BLaER1 treated with 17β-estradiol and CSF1 and Interleukin-3, amounts not matched to agents 10 nM and 100 nM (cell line): Measurements from ENCODE around the gene FGFR2.

ENCODE experiments used
- H3K27ac ChIP-seq, 11 experiments: shearing (Covaris generic); formaldehyde crosslinking; 2 replicates each; pipeline ENCODE4 v1.8.1; 2022
- H3K27me3 ChIP-seq, 11 experiments: shearing (Covaris generic); formaldehyde crosslinking; 2 replicates each; pipeline ENCODE4 v1.8.1; 2022
- H3K36me3 ChIP-seq, 11 experiments: shearing (Covaris generic); formaldehyde crosslinking; 2 replicates each; pipeline ENCODE4 v1.8.1; 2022
- H3K4me1 ChIP-seq, 10 experiments: shearing (Covaris generic); formaldehyde crosslinking; 2 replicates each; pipeline ENCODE4 v1.8.1; 2022
- H3K4me2 ChIP-seq, 11 experiments: shearing (Covaris generic); formaldehyde crosslinking; 2 replicates each; pipeline ENCODE4 v1.8.1; 2022
- H3K4me3 ChIP-seq, 10 experiments: shearing (Covaris generic); formaldehyde crosslinking; 2 replicates each; pipeline ENCODE4 v1.8.1; 2022
- H3K9ac ChIP-seq, 11 experiments: shearing (Covaris generic); formaldehyde crosslinking; 2 replicates each; pipeline ENCODE4 v1.8.1; 2022
- H3K9me3 ChIP-seq, 11 experiments: shearing (Covaris generic); formaldehyde crosslinking; replicated peaks in 1 of 11; 2 replicates each; pipeline ENCODE4 v1.8.1; 2022
- H4K20me1 ChIP-seq, 11 experiments: shearing (Covaris generic); formaldehyde crosslinking; 2 replicates each; pipeline ENCODE4 v1.8.1; 2022
- Cebpa-rat ChIP-seq, 11 experiments: shearing (Covaris generic); IDR thresholded peaks; 2 replicates each; pipeline ENCODE4 v1.8.1; 2022

The FGFR2 gene

GRCh38 chr10:121519411-121519810 is 78.8 kb downstream of the FGFR2 start:
- H3K4me1 ChIP-seq = peaks cover 10 to 81% (median 58%) of the 10 kb centered on the region in 10 experiments; a peak in 17 of 20 replicates

GRCh38 chr10:121518333-121518732 is 79.9 kb downstream of the FGFR2 start:
- H3K36me3 ChIP-seq = no peaks in the 10 kb centered on the region
- H3K9me3 ChIP-seq = peaks cover 0 to 5% (median 0%) of the 10 kb centered on the region in 11 experiments; a peak in 4 of 22 replicates
- H3K9ac ChIP-seq = no peak overlapping the region
- peaks cover 10 to 80% (median 57%) of the 10 kb centered on the region in 10 experiments; a peak in 17 of 20 replicates for H3K4me1 ChIP-seq
- no peak for TF ChIP-seq Cebpa-rat (IDR thresholded peaks at IDR 0.05)
- H3K4me3 ChIP-seq = no peak overlapping the region
- no peaks in the 10 kb centered on the region for H4K20me1 ChIP-seq
- peak overlapping the region in 5 of 11 experiments; percentile 12 to 58 (median 48); a peak in 8 of 22 replicates for H3K4me2 ChIP-seq
- no peaks in the 10 kb centered on the region for H3K27me3 ChIP-seq
- H3K27ac ChIP-seq = no peak overlapping the region

More at GRCh38 chr10:121519411-121519810, 78.8 kb downstream of the FGFR2 start:
- no peaks in the 10 kb centered on the region for H4K20me1 ChIP-seq
- H3K4me3 ChIP-seq = no peak overlapping the region
- H3K36me3 ChIP-seq = no peaks in the 10 kb centered on the region
- TF ChIP-seq Cebpa-rat (IDR thresholded peaks at IDR 0.05) = no peak
- peaks cover 0 to 5% (median 0%) of the 10 kb centered on the region in 11 experiments; a peak in 4 of 22 replicates for H3K9me3 ChIP-seq
- H3K4me2 ChIP-seq = peak overlapping the region in 7 of 11 experiments; percentile 8 to 42 (median 25); a peak in 9 of 22 replicates
- H3K9ac ChIP-seq = no peak overlapping the region
- H3K27ac ChIP-seq = no peak overlapping the region
- no peaks in the 10 kb centered on the region for H3K27me3 ChIP-seq

- peak overlapping the region in 8 of 11 experiments; percentile 34 to 74 (median 58); a peak in 14 of 22 replicates for H3K27ac ChIP-seq
- TF ChIP-seq Cebpa-rat (IDR thresholded peaks at IDR 0.05) = peak in 4 of 11 experiments; percentile 19 to 81 (median 46); a peak in 4 of 22 replicates
- 0 out of 22 replicates have a peak, but pooled peaks cover 0 to 4% (median 0%) of the 10 kb centered on the region in 11 experiments for H3K9me3 ChIP-seq
- peak overlapping the region; percentile 38 to 69 (median 50) for H3K4me2 ChIP-seq
- H3K36me3 ChIP-seq = no peaks in the 10 kb centered on the region
- H4K20me1 ChIP-seq = no peaks in the 10 kb centered on the region
- H3K9ac ChIP-seq = peak overlapping the region in 4 of 11 experiments; percentile 21 to 54 (median 32); a peak in 4 of 22 replicates
- H3K4me1 ChIP-seq = peaks cover 10 to 60% (median 37%) of the 10 kb centered on the region in 10 experiments; a peak in 17 of 20 replicates
- peak overlapping the region in 1 of 10 experiments; percentile 8; a peak in 1 of 20 replicates for H3K4me3 ChIP-seq
- H3K27me3 ChIP-seq = no peaks in the 10 kb centered on the region
Measured at GRCh38 chr10:121516093-121516865, 82.0 kb downstream of the FGFR2 start.

GRCh38 chr10:121514141-121514865 is 83.9 kb downstream of the FGFR2 start:
- no peaks in the 10 kb centered on the region for H3K27me3 ChIP-seq
- no peak overlapping the region for H3K9ac ChIP-seq
- H3K36me3 ChIP-seq = no peaks in the 10 kb centered on the region
- no peak for TF ChIP-seq Cebpa-rat (IDR thresholded peaks at IDR 0.05)
- H3K27ac ChIP-seq = no peak overlapping the region
- H3K4me3 ChIP-seq = no peak overlapping the region
- H3K4me2 ChIP-seq = no peak overlapping the region
- H4K20me1 ChIP-seq = no peaks in the 10 kb centered on the region
- 0 out of 22 replicates have a peak, but pooled peaks cover 0 to 4% (median 0%) of the 10 kb centered on the region in 11 experiments for H3K9me3 ChIP-seq
- H3K4me1 ChIP-seq = peaks cover 10 to 43% (median 24%) of the 10 kb centered on the region in 10 experiments; a peak in 17 of 20 replicates

GRCh38 chr10:121511943-121512342 is 86.3 kb downstream of the FGFR2 start:
- 0 out of 22 replicates have a peak, but pooled peaks cover 0 to 4% (median 0%) of the 10 kb centered on the region in 11 experiments for H3K9me3 ChIP-seq
- H3K27ac ChIP-seq = no peak overlapping the region
- no peak for TF ChIP-seq Cebpa-rat (IDR thresholded peaks at IDR 0.05)
- H3K4me3 ChIP-seq = no peak overlapping the region
- no peaks in the 10 kb centered on the region for H4K20me1 ChIP-seq
- H3K36me3 ChIP-seq = no peaks in the 10 kb centered on the region
- no peak overlapping the region for H3K4me2 ChIP-seq
- H3K27me3 ChIP-seq = no peaks in the 10 kb centered on the region
- no peak overlapping the region for H3K9ac ChIP-seq
- H3K4me1 ChIP-seq = peaks cover 7 to 20% (median 13%) of the 10 kb centered on the region in 10 experiments; a peak in 16 of 20 replicates

GRCh38 chr10:121511460-121511859 is 86.8 kb downstream of the FGFR2 start:
- Histone ChIP-seq H3K4me2 (no peak overlapping the region), H3K36me3 (no peaks in the 10 kb centered on the region), H3K9ac (no peak overlapping the region), H3K27ac (no peak overlapping the region), H4K20me1 (no peaks in the 10 kb centered on the region), H3K4me3 (no peak overlapping the region), H3K27me3 (no peaks in the 10 kb centered on the region), H3K9me3 (0 out of 22 replicates have a peak, but pooled peaks cover 0 to 4% (median 0%) of the 10 kb centered on the region in 11 experiments), H3K4me1 (peaks cover 3 to 15% (median 8%) of the 10 kb centered on the region in 10 experiments; a peak in 14 of 20 replicates)
- no peak for TF ChIP-seq Cebpa-rat (IDR thresholded peaks at IDR 0.05)

GRCh38 chr10:121510201-121510771 is 88.0 kb downstream of the FGFR2 start:
- Histone ChIP-seq H3K4me2 (0 out of 22 replicates have a peak overlapping the region, but pooled peaks of 1 of the 11 experiments have one; percentile 13), H4K20me1 (no peaks in the 10 kb centered on the region), H3K4me1 (peaks cover 0 to 6% (median under 1%) of the 10 kb centered on the region in 10 experiments; a peak in 3 of 20 replicates), H3K9ac (no peak overlapping the region), H3K27me3 (no peaks in the 10 kb centered on the region), H3K27ac (no peak overlapping the region), H3K36me3 (no peaks in the 10 kb centered on the region), H3K9me3 (0 out of 22 replicates have a peak, but pooled peaks cover 0 to 4% (median 0%) of the 10 kb centered on the region in 11 experiments), H3K4me3 (no peak overlapping the region)
- no peak for TF ChIP-seq Cebpa-rat (IDR thresholded peaks at IDR 0.05)

- Histone ChIP-seq H3K27me3 (no peaks in the 10 kb centered on the region), H3K9me3 (0 out of 22 replicates have a peak, but pooled peaks cover 0 to 1% (median 0%) of the 10 kb centered on the region in 11 experiments), H4K20me1 (no peaks in the 10 kb centered on the region), H3K9ac (no peak overlapping the region), H3K4me3 (no peak overlapping the region), H3K27ac (no peak overlapping the region), H3K4me2 (0 out of 22 replicates have a peak overlapping the region, but pooled peaks of 1 of the 11 experiments have one; percentile 13), H3K4me1 (peaks cover 0 to 5% (median 0%) of the 10 kb centered on the region in 10 experiments; a peak in 1 of 20 replicates), H3K36me3 (no peaks in the 10 kb centered on the region)
- TF ChIP-seq Cebpa-rat (IDR thresholded peaks at IDR 0.05) = no peak
Measured at GRCh38 chr10:121509796-121510195, 88.4 kb downstream of the FGFR2 start.
